ENCODE data around the gene TAF7.

DNA sequence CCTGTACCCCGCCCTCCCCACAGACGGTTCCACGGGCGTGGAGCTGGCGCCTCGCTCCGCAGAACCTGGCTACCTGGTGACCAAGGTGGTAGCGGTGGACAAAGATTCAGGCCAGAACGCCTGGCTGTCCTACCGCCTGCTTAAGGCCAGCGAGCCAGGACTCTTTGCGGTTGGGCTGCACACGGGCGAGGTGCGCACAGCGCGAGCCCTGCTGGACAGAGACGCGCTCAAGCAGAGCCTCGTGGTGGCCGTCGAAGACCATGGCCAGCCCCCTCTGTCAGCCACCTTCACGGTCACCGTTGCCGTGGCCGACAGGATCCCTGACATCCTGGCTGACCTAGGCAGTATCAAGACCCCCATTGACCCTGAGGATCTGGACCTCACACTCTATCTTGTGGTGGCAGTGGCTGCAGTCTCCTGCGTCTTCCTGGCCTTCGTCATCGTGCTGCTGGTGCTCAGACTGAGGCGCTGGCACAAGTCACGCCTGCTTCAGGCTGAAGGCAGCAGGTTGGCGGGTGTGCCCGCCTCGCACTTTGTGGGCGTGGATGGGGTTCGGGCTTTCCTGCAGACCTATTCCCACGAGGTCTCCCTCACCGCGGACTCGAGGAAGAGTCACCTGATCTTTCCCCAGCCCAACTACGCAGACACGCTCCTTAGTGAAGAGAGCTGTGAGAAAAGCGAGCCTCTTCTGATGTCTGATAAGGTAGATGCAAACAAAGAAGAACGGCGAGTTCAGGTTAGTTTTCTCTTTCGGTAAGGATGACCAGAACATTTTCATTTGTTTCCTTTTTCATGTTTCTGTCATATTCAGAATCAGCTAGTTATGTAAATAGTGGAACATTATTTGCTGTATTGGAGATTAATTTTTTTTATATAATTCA lies 45.7 kb upstream of the TAF7 start:
- TF ChIP-seq, protein P1, sequence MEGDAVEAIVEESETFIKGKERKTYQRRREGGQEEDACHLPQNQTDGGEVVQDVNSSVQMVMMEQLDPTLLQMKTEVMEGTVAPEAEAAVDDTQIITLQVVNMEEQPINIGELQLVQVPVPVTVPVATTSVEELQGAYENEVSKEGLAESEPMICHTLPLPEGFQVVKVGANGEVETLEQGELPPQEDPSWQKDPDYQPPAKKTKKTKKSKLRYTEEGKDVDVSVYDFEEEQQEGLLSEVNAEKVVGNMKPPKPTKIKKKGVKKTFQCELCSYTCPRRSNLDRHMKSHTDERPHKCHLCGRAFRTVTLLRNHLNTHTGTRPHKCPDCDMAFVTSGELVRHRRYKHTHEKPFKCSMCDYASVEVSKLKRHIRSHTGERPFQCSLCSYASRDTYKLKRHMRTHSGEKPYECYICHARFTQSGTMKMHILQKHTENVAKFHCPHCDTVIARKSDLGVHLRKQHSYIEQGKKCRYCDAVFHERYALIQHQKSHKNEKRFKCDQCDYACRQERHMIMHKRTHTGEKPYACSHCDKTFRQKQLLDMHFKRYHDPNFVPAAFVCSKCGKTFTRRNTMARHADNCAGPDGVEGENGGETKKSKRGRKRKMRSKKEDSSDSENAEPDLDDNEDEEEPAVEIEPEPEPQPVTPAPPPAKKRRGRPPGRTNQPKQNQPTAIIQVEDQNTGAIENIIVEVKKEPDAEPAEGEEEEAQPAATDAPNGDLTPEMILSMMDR (IDR thresholded peaks at IDR 0.05; ENCODE audit: insufficient read depth, low read length, poor library complexity, severe bottlenecking) = no peak
- TF ChIP-seq EZH2phosphoT487 (conservative IDR thresholded peaks at IDR 0.05; ENCODE audit: low read length) = no peak

All from SU-DHL-6 (cell line).